Endothelial cell of umbilical vein (primary cell): ENCODE measurements around the gene TFG.

Source experiments
- MYC ChIP-seq: IDR thresholded peaks from one replicate; pipeline ENCODE4 v1.6.1; 2011; ENCODE audit warnings: mild to moderate bottlenecking, low read depth, low read length
- POLR2A ChIP-seq: IDR thresholded peaks from 2 replicates; pipeline ENCODE4 v1.6.1; 2012; ENCODE audit warnings: low read depth, mild to moderate bottlenecking, control low read depth, low read length
- POLR2AphosphoS5 ChIP-seq: IDR thresholded peaks from 2 replicates; pipeline ENCODE4 v1.6.1; 2012; ENCODE audit warnings: low read depth, mild to moderate bottlenecking, control low read depth, low read length, moderate library complexity; ENCODE audit not compliant: insufficient read depth
- TF ChIP-seq, protein P1 (sequence below), 2 donors: IDR thresholded peaks; 1 replicate in 1 of 2; 2 replicates in 1 of 2; pipeline ENCODE4 v1.5.1; 2011; ENCODE audit warnings: low read length in 2 of 2, mild to moderate bottlenecking in 2 of 2, moderate library complexity in 2 of 2, control low read depth in 1 of 2, inconsistent platforms in 1 of 2, low read depth in 1 of 2; ENCODE audit not compliant: insufficient read depth in 1 of 2; ENCODE audit errors: extremely low read depth in 1 of 2

DNA sequence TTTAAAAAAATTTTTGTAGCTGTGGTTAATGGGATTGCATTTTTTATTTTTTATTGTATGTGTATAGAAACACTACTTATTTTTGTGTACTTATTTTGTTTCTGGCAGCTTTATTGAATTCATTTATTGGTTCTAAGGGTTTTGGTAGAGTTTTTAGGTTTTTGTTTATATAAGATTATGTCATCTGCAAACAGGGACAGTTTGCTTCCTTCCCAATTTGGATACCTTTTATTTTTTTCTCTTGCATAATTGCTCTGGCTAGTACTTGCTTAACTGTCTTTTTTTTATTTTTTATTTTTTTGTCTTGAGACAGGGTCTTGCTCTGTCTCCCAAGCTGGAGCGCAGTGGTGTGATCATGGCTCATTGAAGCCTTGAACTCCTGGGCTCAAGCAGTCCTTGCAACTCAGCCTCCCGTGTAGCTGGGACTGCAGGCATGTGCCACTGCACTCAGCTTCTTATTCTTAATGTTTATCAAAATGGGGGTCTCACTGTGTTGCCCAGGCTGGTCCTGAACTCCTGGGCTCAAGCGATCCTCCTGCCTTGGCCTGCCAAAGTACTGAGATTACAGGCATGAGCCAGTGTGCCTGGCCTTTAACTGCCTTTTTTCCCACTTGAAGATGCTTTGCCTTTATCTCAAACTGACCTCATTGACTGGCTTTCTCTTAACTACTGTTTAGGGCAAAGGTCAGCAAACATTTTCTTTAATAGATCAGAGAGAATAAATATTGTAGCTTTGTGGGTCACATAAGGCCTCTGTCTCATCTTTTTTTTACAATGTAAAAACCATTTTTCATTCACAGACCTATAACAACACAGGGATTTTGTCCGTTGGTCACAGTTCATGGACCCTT lies 8.6 kb downstream of the TFG start:
- TF ChIP-seq, protein P1, sequence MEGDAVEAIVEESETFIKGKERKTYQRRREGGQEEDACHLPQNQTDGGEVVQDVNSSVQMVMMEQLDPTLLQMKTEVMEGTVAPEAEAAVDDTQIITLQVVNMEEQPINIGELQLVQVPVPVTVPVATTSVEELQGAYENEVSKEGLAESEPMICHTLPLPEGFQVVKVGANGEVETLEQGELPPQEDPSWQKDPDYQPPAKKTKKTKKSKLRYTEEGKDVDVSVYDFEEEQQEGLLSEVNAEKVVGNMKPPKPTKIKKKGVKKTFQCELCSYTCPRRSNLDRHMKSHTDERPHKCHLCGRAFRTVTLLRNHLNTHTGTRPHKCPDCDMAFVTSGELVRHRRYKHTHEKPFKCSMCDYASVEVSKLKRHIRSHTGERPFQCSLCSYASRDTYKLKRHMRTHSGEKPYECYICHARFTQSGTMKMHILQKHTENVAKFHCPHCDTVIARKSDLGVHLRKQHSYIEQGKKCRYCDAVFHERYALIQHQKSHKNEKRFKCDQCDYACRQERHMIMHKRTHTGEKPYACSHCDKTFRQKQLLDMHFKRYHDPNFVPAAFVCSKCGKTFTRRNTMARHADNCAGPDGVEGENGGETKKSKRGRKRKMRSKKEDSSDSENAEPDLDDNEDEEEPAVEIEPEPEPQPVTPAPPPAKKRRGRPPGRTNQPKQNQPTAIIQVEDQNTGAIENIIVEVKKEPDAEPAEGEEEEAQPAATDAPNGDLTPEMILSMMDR (IDR thresholded peaks at IDR 0.05; ENCODE audit: extremely low read depth in 1 of 2, insufficient read depth in 1 of 2, low read depth in 1 of 2, low read length in 2 of 2): no peak
- TF ChIP-seq POLR2A: no peak
- TF ChIP-seq MYC: no peak
- TF ChIP-seq POLR2AphosphoS5: no peak
